NCI-H446 (cell line): ENCODE data around the gene LGSN.
"Not testable (repeated sequence)": the region's sequence is repeated elsewhere in the genome, so short reads cannot be mapped to it uniquely, and the experiment has no call there.

ENCODE experiments used
- DNase-seq, 2 experiments: peaks; one replicate each; lab custom pipeline; 2025; lab: John Stamatoyannopoulos, UW

LGSN gene

DNA sequence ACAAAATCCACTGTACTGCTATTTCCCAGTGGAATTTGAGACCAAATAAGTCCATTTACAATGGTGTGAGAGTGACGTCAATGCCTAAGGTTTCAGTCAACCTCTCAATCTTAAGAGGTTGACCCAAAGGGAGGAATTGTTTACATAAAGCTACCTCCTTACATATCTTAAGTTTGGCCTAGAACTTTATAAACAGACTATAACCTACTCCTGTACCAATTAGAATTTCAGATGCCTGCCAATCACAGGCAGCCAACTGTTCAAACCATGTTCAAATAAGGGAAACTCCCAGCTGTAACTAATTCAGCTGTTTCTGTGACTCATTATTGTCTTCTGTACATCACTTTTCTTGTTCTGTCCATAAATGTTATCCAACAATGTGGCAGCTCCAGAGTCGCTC lies 14.5 kb downstream of the LGSN start:
- DNase-seq, result no peak

DNA sequence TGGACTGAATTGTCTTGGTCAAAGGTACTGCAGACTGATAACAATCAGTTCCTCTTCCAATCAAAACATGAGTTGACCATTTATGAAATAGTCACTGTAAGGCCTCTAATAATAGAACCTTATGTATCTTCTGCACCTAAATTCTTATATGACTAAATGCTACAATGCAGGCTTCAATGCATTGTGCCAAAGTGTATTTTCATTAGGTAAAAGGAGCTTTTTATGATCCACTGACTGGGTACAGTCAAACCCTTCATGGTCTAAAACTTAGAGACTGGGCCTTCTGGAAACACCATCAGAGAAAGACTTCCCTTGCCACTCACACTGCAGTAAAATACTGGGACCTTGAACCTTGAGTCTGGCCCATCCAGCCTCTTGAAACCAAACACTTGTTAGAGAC lies 16.3 kb downstream of the LGSN start:
- DNase-seq, result no peak

DNA sequence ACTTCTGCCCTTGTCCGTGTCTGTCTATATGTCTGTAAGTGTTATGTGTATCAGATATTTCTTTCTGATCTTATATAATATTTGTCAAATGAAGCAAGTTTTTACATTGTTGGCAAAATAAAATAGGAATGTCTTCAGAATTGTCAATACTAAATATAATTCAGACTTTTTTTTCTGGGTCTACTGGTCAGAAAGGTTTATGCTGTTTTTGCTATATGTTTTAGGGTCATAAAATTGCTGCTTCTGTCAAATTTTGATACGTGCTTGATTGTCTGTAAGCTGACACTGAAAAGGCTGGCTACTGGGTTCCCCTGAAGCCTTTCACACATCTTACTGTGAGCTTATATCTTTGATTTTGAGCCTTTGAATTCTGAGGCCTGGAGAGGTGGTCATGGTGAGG lies 20.1 kb downstream of the LGSN start:
- no peak for DNase-seq

DNA sequence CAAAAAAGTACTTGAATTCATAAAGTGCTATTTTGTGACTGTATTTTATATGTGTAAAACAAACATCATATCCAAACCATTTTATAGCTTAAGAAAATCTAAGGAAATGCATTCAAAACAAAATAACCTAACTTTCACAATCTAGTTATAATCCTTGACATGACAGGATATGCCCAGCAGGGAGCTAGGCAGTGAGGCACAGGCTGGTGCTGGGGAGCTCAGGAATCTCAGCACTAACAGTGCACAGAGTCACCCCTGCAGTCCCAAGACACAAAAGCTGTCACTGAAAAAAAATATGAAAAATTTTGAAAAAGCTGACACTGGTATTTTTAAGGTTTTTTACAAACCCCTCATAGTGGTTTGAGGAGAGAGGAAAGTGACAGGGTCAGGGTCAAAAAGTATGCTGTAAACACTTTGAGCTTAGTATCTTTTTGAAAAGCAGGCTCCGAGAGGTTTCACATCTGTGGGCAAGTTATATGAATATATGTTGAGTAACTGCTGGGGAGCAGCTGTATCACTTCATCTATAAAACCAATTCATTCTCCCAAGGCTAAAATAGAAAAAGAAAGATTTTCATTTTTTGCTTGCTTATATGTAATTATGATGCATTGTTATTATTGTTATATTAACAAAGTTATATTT lies 24.1 kb downstream of the LGSN start:
- no peak for DNase-seq

DNA sequence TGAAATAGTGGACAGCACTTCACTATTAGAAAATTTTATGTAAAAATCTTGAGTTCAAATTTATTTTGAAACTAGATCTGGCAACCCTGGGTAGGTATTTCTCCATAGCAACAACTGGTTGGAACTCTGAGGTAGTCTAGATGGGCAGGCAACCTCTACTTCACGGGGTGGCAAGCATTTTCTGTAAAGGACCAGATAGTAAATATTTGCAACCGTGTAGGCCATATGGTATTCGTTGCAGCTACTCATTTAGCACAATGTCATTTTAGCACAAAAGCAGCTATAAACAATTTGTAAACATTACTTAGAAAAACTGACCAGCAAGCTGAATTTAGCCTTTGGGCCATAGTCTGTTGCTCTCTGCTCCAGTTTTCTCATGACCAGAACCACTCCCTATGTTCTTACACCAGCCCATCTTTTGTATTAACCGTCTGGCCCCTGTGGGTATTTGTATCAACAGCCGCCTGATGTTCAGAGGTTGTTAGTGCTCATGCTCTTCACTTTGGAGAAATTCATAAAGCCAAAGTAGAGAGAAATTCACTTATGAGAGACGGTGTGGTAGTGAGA lies 29.2 kb downstream of the LGSN start:
- no peak for DNase-seq

DNA sequence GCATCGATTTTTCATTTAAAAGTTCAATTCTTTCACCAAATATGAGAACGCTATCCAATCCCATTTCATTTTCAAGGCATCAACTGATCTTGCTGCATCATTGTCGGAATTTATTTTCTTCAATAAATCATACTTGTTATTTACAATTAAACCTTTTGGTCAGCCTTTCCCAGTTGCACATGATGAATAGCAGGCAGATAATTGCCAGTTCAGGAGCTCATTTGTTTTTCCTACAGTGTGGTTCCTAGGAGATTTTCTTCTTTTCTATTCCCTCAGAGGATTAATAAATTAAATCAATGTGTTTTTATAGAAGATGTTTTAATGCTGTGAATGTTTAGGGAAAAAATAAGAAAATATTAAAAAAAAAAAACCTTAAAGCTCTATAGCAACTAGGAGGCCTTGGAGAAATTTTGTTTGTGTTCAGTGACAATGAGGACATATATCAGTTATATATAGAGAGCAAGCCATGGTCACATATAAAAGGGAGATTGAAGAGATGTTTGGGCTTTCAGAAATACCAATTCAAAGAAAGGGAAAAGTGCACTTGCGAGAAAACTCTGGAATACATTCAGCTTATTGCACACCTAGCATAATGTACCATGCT lies 30.4 kb downstream of the LGSN start:
- no peak for DNase-seq

DNA sequence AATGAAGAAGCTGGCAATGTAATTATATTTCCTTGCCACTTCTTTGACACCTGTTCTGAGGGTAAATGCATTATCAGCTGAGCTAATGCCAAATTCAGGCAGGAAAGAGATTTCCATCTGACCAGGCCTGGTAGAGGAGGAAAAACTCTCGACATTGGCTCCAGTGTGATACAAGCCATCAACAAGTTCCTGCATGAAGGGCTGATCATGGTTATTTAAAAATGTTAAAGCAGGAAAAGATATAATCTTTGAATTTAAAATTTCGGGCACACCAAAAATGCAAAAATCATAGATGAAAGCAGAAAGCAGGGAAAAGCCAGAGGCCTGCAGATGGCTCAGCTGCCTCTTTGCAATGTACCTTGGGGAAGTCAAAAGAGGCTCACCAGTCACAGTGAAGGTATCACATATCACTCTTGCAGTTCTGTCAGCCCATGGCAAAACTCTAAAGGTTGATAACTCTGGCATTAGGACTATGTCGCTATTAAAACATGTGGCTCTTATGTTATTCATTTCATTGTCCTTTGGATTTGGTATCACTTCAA lies 39.1 kb downstream of the LGSN start:
- DNase-seq, result no peak

DNA sequence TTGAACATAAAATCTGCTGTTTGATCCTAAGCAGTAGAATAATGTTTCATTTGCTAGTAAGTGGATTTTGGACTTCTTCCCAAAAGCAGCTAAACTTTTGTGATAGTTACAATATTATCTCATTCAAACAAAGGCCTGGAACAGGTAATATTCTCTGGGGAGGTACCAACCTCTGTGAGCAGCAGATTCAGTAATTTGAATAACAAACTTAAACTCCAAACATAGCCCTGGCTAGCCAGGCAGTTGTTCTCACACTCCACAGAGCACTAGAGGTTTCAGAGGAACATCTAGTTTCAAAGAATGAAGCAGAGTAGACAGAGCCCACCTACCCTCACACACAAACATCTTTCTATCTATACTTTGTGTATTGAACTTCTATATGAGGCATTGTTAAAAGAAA lies 40.9 kb downstream of the LGSN start:
- DNase-seq, result no peak

DNA sequence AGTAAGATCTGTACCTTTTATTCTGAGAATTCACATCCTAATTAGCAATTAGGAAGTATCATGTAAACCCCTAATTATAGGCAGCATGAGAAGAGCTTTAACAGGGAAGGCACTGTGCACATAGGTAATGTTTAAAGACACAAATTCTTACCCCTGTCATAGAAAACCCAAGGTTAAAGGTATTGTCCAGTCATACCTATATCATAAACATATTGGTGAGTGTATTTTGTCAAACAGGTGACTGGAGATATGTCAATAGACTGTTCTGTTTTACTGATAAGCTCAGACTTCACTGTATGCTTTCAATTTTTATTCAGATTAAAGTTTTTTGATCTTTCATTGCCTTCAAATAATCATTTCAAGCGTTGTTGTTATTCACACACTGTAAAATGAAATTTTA lies 43.8 kb downstream of the LGSN start:
- no peak for DNase-seq

DNA sequence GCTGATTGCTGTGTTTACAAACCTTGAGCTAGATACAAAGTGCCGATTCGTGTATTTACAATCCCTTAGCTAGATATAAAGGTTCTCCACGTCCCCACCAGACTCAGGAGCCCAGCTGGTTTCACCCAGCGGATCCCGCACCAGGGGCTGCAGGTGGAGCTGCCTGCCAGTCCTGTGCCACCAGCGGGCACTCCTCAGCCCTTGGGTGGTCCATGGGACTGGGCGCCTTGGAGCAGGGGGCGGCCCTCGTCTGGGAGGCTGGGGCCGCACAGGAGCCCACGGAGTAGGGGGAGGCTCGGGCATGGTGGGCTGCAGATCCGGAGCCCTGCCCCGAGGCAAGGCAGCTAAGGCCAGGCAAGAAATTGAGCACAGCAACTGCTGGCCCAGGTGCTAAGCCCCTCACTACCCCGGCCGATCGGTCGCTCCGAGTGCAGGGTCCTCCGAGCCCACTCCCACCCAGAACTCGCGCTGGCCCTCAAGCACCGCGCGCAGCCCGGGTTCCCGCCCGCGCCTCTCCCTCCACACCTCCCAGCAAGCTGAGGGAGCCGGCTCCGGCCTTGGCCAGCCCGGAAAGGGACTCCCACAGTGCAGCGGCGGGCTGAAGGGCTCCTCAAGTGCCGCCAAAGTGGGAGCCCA lies 44.9 kb downstream of the LGSN start:
- not testable (repeated sequence) for DNase-seq

DNA sequence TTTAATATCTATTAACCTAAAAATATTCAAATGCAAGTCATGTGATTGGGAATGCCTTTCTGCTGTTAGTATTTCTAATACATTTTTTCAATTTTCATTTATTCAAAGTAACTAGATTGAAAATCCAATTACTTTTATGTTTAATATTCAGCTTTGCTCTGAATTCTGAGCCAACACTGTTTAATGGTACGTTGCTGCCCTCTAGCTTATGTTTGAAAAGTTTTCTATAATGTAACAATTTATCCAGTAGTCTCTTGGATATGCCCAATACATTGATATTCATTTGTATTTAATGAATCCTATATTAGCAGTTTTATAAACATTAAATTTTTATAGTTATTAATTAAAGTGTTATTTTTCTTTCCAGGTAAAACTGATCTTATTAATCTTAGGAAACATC lies 47.4 kb downstream of the LGSN start:
- DNase-seq, result peak; percentile 16 to 42

DNA sequence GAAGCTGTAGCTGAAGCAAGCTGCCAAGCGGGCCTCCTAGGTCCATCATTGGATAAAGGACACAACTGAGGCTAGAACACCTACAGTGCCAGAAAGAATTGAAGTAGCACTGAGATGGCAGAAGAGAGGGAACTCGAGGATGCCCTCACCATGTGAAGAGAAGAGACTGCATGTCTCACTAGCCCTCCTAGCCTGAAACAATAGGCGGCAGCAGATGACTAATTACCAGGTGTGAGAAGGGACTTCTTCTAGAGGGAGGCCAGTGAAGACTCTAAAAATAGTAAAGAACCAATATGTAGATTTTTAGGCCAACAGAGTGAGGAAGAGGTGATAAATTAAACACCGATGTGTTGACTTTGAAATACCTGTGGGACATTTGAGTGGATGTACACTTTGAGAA lies 50.3 kb downstream of the LGSN start:
- no peak for DNase-seq

DNA sequence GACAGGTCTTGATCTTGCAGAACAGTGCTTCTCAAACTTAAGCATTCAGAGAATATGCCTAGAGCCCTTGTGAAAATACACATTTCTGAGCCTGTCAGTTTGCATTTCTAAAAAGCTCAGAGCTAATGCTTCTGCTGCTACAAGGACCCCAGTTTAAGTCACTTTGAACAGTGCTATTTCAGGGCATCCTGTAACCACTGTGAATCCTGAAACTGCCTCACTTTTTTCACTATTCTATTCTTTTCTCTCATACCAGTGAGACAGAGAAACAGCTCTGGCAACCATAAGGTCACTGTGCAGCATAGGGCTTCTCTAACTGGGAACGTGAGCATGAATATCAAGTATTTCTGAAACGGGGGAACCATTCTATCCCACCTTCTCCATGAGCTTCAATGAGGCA lies 51.2 kb downstream of the LGSN start:
- DNase-seq, result no peak

DNA sequence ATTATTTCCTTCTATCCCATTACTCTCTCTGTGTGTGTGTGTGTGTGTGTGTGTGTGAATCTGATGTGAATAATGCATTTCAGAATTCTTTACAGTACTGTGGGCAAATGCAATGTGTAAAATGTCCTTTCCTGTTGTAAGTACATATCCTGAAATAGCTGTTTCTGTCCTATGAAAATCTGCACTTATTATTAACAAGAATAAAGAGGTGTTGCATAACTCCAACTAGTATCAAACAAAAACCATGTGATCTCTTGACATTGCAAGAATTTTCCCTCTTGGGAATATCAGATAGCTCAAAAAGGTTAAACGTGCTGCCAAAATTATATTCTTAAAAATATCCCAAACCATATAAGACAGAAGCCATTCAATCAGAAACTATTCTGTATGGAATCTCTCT lies 52.0 kb downstream of the LGSN start:
- no peak for DNase-seq

DNA sequence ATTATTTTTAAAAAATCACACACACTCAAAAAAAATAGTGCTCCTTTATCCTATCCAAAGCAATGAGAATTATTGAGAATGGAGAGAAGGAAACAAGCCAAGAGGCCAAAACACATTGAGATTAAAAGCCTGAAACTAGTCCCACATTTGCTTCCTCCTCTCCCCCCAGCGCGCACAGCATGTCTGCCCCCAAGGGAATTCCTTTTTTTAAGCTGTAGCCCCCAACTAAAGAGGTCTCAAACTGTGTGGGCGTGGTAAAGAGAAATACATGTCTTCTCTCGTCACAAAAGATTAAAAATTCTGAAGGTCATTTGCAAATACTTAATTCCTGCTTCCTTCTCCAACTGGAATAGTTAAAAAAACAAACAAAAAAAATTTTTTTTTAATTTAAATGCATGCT lies 52.7 kb downstream of the LGSN start:
- DNase-seq, result no peak

DNA sequence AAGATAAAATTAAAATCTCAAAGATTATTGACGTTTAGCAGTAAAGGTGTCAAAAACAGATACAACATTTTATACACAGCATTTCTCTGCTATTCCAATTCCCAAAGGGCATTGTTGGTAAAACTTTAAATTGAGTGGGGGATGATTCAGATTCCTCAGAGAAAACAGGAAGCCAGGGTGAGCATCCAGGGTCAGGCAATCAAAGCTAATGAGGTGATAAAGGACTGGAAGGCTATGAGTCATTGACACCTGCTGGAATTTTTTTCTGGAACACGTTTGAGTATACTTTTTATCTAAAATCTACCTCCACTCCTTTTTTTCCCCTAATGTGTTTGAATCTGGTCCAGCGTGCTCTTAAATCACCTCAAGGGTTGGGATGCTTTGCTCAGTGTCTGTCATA lies 56.3 kb downstream of the LGSN start:
- no peak for DNase-seq

DNA sequence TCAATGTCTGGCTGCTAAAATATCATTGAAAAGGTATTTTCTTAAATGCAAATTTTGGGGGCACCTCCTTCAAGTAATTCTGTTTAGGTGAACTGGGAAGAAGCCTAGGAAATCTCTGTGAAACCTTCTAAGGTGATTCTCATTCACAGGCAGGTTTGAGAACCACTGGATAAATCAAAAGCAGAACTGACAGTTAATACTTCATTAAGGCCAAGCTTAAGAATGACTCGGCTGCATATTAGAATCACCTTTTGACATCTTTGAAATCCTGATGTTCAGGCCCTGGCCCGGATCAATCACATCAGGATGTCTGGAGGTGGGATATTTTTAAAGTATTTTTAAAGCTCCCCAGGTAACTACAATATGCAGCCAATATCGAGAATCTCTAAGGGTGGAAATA lies 58.0 kb downstream of the LGSN start:
- no peak for DNase-seq

DNA sequence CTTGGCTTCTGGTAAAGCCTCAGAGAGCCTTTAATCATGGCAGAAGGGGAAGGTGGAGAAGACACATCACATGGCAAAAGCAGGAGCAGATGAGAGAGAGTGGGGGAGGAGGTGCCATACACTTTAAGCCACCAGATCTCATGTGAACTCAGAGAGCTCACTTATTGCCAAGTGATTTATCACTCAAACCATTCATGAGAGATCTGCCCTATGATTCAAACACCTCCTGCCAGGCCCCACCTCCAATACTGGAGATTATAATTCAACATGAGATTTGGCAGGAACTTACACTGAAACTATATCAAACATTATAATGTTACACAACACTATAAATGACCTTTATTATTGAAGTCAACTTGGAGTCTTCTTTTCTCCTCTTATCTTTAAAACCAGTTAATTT lies 60.6 kb downstream of the LGSN start:
- DNase-seq, result no peak

DNA sequence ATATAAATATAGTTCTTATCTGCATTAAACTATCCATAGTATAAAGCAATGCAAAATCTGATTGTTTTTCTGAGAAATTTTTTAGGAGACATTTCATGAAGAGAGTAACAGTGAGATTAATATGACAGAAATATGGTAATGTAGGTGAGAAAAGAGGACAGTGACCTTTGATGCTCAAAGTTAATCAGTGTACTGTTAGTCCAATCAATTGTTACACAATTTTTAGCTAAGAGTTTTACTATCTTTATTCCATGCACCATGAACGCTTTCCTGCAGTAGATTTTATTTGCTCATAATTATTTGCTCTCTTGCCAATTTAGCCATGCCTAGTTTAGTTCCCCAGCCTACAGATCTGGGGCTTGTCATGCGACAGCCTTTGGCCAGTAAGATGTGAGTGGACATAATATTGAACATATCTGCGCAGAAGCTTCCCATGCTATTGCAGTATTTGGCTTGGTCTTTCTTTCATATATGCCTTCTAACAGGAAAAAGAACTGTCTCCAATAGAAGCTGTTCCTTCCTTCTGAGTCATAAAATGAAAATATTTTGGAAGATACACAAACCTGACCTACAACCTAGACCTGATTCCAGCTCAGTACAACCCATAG lies 69.8 kb downstream of the LGSN start:
- DNase-seq, result no peak

DNA sequence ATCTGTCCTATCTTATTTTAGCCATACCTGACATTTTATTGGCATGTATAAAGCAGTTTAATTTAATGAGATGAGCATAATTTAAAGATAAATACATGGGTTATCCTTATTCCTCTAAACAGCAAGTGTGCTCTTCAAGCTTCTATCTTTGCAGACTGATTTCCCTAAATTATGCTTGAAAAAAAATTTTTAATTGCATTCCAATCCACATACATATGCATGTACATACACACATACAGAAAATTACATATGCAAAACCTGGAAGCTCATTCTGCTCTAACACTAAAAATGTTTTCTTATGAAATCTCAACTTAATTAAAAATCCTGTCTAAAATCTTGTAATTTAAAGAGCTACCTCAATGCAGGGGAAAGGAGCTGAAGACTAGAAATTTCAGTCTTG lies 73.2 kb downstream of the LGSN start:
- no peak for DNase-seq

DNA sequence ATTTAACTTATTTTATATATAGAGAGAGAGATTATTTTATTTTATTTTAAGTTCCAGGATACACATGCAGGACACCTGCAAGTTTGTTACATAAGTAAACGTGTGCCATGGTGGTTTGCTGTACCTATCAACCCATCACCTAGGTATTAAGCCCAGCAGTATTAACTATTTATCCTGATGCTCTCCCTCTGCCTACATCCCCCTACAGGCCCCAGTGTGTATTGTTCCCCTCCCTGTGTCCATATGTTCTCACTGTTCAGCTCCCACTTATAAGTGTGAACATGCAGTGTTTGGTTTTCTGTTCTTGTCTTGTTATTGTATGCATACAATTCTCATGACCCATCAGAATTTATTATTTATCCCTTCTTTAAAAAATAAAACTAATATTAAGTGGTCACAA lies 73.9 kb downstream of the LGSN start:
- DNase-seq, result no peak

DNA sequence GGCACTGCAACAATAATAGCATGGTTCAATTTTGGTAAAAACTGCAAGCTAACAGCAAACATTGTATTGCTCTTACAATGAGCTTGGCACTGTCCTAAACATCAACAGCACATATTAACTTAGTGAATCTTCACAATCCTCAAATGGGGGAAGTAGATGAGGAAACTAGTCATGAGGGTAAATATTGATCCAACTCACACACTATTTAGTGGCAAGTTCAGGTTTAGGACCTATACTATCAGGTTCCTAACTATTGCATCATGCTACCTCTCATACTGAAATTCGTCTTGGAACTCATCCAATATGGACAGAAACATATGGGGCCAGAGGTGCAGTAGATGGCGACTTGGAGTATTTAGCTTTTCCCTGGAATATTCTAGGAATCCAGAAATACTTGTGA lies 74.4 kb downstream of the LGSN start:
- no peak for DNase-seq

DNA sequence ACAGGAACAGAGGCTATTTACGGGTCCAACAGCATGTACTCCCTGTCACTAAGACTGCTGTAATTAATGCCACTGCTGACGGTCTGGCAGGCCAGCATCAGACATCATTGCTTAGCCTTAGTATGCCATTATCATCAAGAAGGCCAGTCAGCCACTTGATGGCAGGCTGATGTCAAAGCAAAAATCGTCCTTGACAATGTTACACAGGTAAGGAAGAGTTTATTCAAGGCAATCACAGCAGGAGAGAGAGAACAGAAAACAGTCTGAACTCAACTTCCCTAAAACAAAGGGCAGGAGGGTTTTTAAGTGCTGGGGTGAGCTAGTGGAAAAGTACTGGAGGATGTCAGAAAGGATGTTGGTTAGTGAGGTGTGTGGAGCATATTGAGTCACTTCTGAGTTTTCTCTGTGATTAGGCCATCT lies 83.4 kb downstream of the LGSN start:
- DNase-seq, result no peak
